HCT116 (cell line): ENCODE measurements around the gene SIRPB1. TPM values are rescaled to one million over a fixed set of nuclear protein-coding genes. Genes with fewer than 3 reads are reported as not detected.

Experiments used
- ATAC-seq: fragments of 200-7000 bp; cut with Tn5 transposase; 2 replicates; pipeline ENCODE4 v1.9.1; 2020; ENCODE audit warnings: mild to moderate bottlenecking, moderate library complexity
- BruUV-seq: library from RNA; stranded (reverse); fragments of 400-500 nt; replicated peaks from 2 replicates; lab custom pipeline; 2021; lab: Mats Ljungman, UMichigan
- CTCF ChIA-PET: fragments of 300-600 bp; sonication (Branson Sonifier 250); formaldehyde crosslinking; loops from one replicate; lab custom pipeline; 2021; ENCODE audit warnings: antibody characterized with exemption; lab: Charles Lee
- POLR2A ChIA-PET: fragments of 300-600, 350-600 bp; sonication (Branson Sonifier 250); formaldehyde crosslinking; loops from one replicate; lab custom pipeline; 2021; ENCODE audit warnings: antibody characterized with exemption; lab: Charles Lee
- RAD21 ChIA-PET, 2 experiments: fragments of 300-600 bp; sonication (Branson Sonifier 250); formaldehyde crosslinking; loops; one replicate each; lab custom pipeline; 2023; ENCODE audit warnings: low total read pairs in 2 of 2; ENCODE audit not compliant: uncharacterized antibody in 2 of 2, unreplicated experiment in 2 of 2, low non-redundant PET in 1 of 2; lab: Charles Lee
- DNase-seq: peaks from one replicate; pipeline ENCODE4 v3.0.0-alpha.2; 2010; ENCODE audit warnings: low read depth, low spot score
- H2AFZ ChIP-seq: fragments of 200-600 bp; shearing (Covaris generic), sonication (generic); 2 replicates; pipeline ENCODE4 v1.6.1; 2017; ENCODE audit warnings: low read depth, mixed run types, mixed read lengths, antibody characterized with exemption, low read length; ENCODE audit not compliant: poor library complexity, severe bottlenecking
- H3K27ac ChIP-seq: 2 replicates; pipeline ENCODE4 v1.5.1; 2012; ENCODE audit warnings: low read depth, low read length
- H3K27me3 ChIP-seq: fragments of 200-600 bp; sonication (generic); 2 replicates; pipeline ENCODE4 v1.6.1; 2016; ENCODE audit warnings: mixed run types, low read length, mixed read lengths; ENCODE audit not compliant: insufficient read depth
- H3K36me3 ChIP-seq, 2 experiments: fragments of 200-500 bp in 1 of 2; fragments of 200-600 bp in 1 of 2; sonication (Bioruptor generic) in 1 of 2; sonication (generic) in 1 of 2; 2 replicates each; pipeline versions ENCODE4 v1.5.1 to v1.6.1; 2014 to 2016; ENCODE audit warnings: low read length in 2 of 2, inconsistent platforms in 1 of 2, mixed read lengths in 1 of 2, mixed run types in 1 of 2; ENCODE audit not compliant: insufficient read depth in 2 of 2, control insufficient read depth in 1 of 2
- H3K4me1 ChIP-seq, 2 experiments: fragments of 200-600 bp in 1 of 2; sonication (generic) in 1 of 2; 2 replicates each; pipeline versions ENCODE4 v1.5.1 to v1.6.1; 2012 to 2017; ENCODE audit warnings: low read length in 2 of 2, inconsistent platforms in 1 of 2, mild to moderate bottlenecking in 1 of 2, mixed read lengths in 1 of 2, mixed run types in 1 of 2, moderate library complexity in 1 of 2; ENCODE audit not compliant: insufficient read depth in 2 of 2, control insufficient read depth in 1 of 2
- H3K4me2 ChIP-seq: fragments of 200-600 bp; sonication (generic); 2 replicates; pipeline ENCODE4 v1.6.1; 2017; ENCODE audit warnings: mixed run types, low read length, mixed read lengths
- H3K4me3 ChIP-seq, 2 experiments: fragments of 200-600 bp in 1 of 2; sonication (generic) in 1 of 2; replicated peaks in 1 of 2; 2 replicates each; pipeline ENCODE4 v1.5.1; 2011 to 2016; ENCODE audit warnings: low read length in 2 of 2, control low read depth in 1 of 2, low read depth in 1 of 2, mild to moderate bottlenecking in 1 of 2, mixed read lengths in 1 of 2, mixed run types in 1 of 2
- H3K79me2 ChIP-seq: fragments of 200-600 bp; sonication (generic); 2 replicates; pipeline ENCODE4 v1.6.1; 2017; ENCODE audit warnings: mild to moderate bottlenecking, mixed run types, low read length, moderate library complexity, mixed read lengths; ENCODE audit not compliant: insufficient read depth
- H3K9ac ChIP-seq: fragments of 200-600 bp; sonication (generic); 2 replicates; pipeline ENCODE4 v1.6.1; 2016; ENCODE audit warnings: low read length, mixed read lengths
- H3K9me2 ChIP-seq: fragments of 200-600 bp; sonication (generic), shearing (Covaris generic); 2 replicates; pipeline ENCODE4 v1.6.1; 2017; ENCODE audit warnings: mixed run types, mild to moderate bottlenecking, moderate library complexity; ENCODE audit not compliant: insufficient read depth
- H3K9me3 ChIP-seq, 2 experiments: fragments of 200-500 bp in 1 of 2; fragments of 200-600 bp in 1 of 2; sonication (Bioruptor generic) in 1 of 2; sonication (generic) in 1 of 2; 2 replicates each; pipeline ENCODE4 v1.6.1; 2014 to 2017; ENCODE audit warnings: low read length in 2 of 2, mixed read lengths in 2 of 2, inconsistent platforms in 1 of 2, low read depth in 1 of 2, mild to moderate bottlenecking in 1 of 2, mixed run types in 1 of 2, moderate library complexity in 1 of 2; ENCODE audit not compliant: control insufficient read depth in 1 of 2, insufficient read depth in 1 of 2
- H4K20me1 ChIP-seq: fragments of 200-600 bp; sonication (generic), shearing (Covaris generic); 2 replicates; pipeline ENCODE4 v1.6.1; 2017; ENCODE audit warnings: mixed run types, mild to moderate bottlenecking, moderate library complexity; ENCODE audit not compliant: insufficient read depth
- CBX3 ChIP-seq: IDR thresholded peaks from 2 replicates; pipeline ENCODE4 v1.6.1; 2012; ENCODE audit warnings: low read depth
- ELF1 ChIP-seq: IDR thresholded peaks from 2 replicates; pipeline ENCODE4 v1.6.1; 2012; ENCODE audit warnings: low read depth, borderline replicate concordance
- EZH2 ChIP-seq: fragments of 200-600 bp; sonication (generic); IDR thresholded peaks from 2 replicates; pipeline ENCODE4 v1.6.1; 2017; ENCODE audit warnings: antibody characterized with exemption, mixed run types
- JUND ChIP-seq: IDR thresholded peaks from 2 replicates; pipeline ENCODE4 v1.6.1; 2012
- MAX ChIP-seq: IDR thresholded peaks from 2 replicates; pipeline ENCODE4 v1.6.1; 2012
- POLR2A ChIP-seq: IDR thresholded peaks from 2 replicates; pipeline ENCODE4 v1.7.0; 2011; ENCODE audit warnings: borderline replicate concordance; ENCODE audit not compliant: insufficient read depth, insufficient read length; ENCODE audit errors: extremely low read depth
- RAD21 ChIP-seq: IDR thresholded peaks from 2 replicates; pipeline ENCODE4 v1.6.1; 2012; ENCODE audit warnings: low read depth, mild to moderate bottlenecking
- SIN3A ChIP-seq: IDR thresholded peaks from 2 replicates; pipeline ENCODE4 v1.6.1; 2012; ENCODE audit warnings: low read depth
- SP1 ChIP-seq: IDR thresholded peaks from 2 replicates; pipeline ENCODE4 v1.6.1; 2012; ENCODE audit warnings: low read depth
- YY1 ChIP-seq: IDR thresholded peaks from 2 replicates; pipeline ENCODE4 v1.6.1; 2011; ENCODE audit warnings: low read length, low read depth, moderate library complexity, mild to moderate bottlenecking; ENCODE audit not compliant: insufficient replicate concordance; ENCODE audit errors: extremely low read depth
- ZBTB33 ChIP-seq: IDR thresholded peaks from 2 replicates; pipeline ENCODE4 v1.6.1; 2011; ENCODE audit warnings: mild to moderate bottlenecking, low read length, moderate library complexity; ENCODE audit not compliant: insufficient replicate concordance; ENCODE audit errors: extremely low read depth
- ZFX ChIP-seq: fragments of 450-650 bp; IDR thresholded peaks from 2 replicates; pipeline ENCODE4 v1.6.1; 2017
- ZNF274 ChIP-seq: fragments of 200-500 bp; sonication (Bioruptor generic); IDR thresholded peaks from 2 replicates; pipeline ENCODE4 v1.6.1; 2014; ENCODE audit warnings: mild to moderate bottlenecking, low read depth, low read length, inconsistent platforms
- intact Hi-C: fragments of 100-400 bp; cut with micrococcal nuclease; formaldehyde crosslinking; loops from 2 replicates; pipeline ENCODE4 v1.10.0; 2022
- total RNA-seq: library from RNA; stranded (reverse); gene quantifications from one replicate; pipeline ENCODE4 v1.2.1, GENCODE V29; 2021; ENCODE audit not compliant: unreplicated experiment

The SIRPB1 gene
- total RNA-seq, 1 experiment from 2014 or later, result 1.9 TPM

- ChIA-PET CTCF (no interaction called here), POLR2A (no interaction called here), RAD21 (no interaction called here)
- TF ChIP-seq SIN3A, result no peak
- TF ChIP-seq ELF1, result no peak
- no peak for TF ChIP-seq EZH2
- TF ChIP-seq MAX, result no peak
- TF ChIP-seq JUND, result no peak
- TF ChIP-seq ZFX, result no peak
- no peak for TF ChIP-seq CBX3
- TF ChIP-seq YY1, result no peak
- no peak for TF ChIP-seq ZNF274
- TF ChIP-seq POLR2A, result no peak
- no peak for TF ChIP-seq SP1
- no peak for TF ChIP-seq ZBTB33
- no peak for TF ChIP-seq RAD21
- intact Hi-C loops, result no loop called here
- H2AFZ ChIP-seq, result no peak overlapping the region
- ATAC-seq (no peak), DNase-seq (no peak)
- H3K9me2 ChIP-seq, result no peaks in the 10 kb centered on the region
- BruUV-seq, result no TSS peak
- H3K4me2 ChIP-seq, result no peak overlapping the region
- H3K4me1 ChIP-seq, result peaks cover 8 to 10% of the 10 kb centered on the region in 2 experiments
- H3K9me3 ChIP-seq, result no peaks in the 10 kb centered on the region
- no peaks in the 10 kb centered on the region for H4K20me1 ChIP-seq
- no peak overlapping the region for H3K9ac ChIP-seq
- no peaks in the 10 kb centered on the region for H3K36me3 ChIP-seq
- H3K79me2 ChIP-seq, result no peaks in the 10 kb centered on the region
- H3K4me3 ChIP-seq, result no peak overlapping the region
- H3K27ac ChIP-seq, result no peak overlapping the region
- 0 out of 2 replicates have a peak, but pooled peaks cover 6% of the 10 kb centered on the region for H3K27me3 ChIP-seq
Measured at GRCh38 chr20:1637755-1638154, 17.9 kb upstream of the SIRPB1 start.
